Endothelial cell of umbilical vein (primary cell): ENCODE data around the gene RABEPK. TPM values are rescaled to one million over a fixed set of nuclear protein-coding genes. Genes with fewer than 3 reads are reported as not detected.

Experiments used
- BruUV-seq: library from RNA; stranded (reverse); fragments of 400-500 nt; replicated peaks from 2 replicates; lab custom pipeline; 2021; lab: Mats Ljungman, UMichigan
- CTCF ChIA-PET: fragments of 300-600, 350-600 bp; sonication (Branson Sonifier 250); formaldehyde crosslinking; loops from one replicate; lab custom pipeline; 2021; ENCODE audit warnings: antibody characterized with exemption, inconsistent platforms; lab: Charles Lee
- POLR2A ChIA-PET: fragments of 300-600, 350-600 bp; sonication (Branson Sonifier 250); formaldehyde crosslinking; loops from one replicate; lab custom pipeline; 2021; ENCODE audit warnings: antibody characterized with exemption, inconsistent platforms; lab: Charles Lee
- DNase-seq: peaks from one replicate; pipeline ENCODE4 v3.0.0-alpha.2; 2011; ENCODE audit warnings: low read depth, low spot score
- FAIRE-seq: peaks from 2 replicates; lab custom pipeline; 2011; peaks lifted over from hg19 to GRCh38; lab: Jason Lieb, UNC
- H2AFZ ChIP-seq: 2 replicates; pipeline ENCODE4 v1.6.0; 2012; ENCODE audit warnings: low read depth, low read length, control low read depth, inconsistent platforms
- H3K27ac ChIP-seq: 2 replicates; pipeline ENCODE4 v1.5.1; 2011; ENCODE audit warnings: low read depth, mild to moderate bottlenecking, control low read depth, low read length, moderate library complexity; ENCODE audit not compliant: insufficient read depth
- H3K27me3 ChIP-seq, 2 experiments: 2 replicates each; pipeline versions ENCODE4 v1.6.0 to v1.6.1; 2011; ENCODE audit warnings: low read length in 2 of 2, mixed read lengths in 1 of 2; ENCODE audit not compliant: control insufficient read depth in 2 of 2, insufficient read depth in 2 of 2
- H3K36me3 ChIP-seq, 2 experiments: 2 replicates in 1 of 2; 3 replicates in 1 of 2; pipeline ENCODE4 v1.5.1; 2011; ENCODE audit warnings: low read length in 2 of 2, mild to moderate bottlenecking in 1 of 2, moderate library complexity in 1 of 2; ENCODE audit not compliant: control insufficient read depth in 2 of 2, insufficient read depth in 2 of 2; ENCODE audit errors: extremely low read depth in 1 of 2
- H3K4me1 ChIP-seq: 3 replicates; pipeline ENCODE4 v1.5.1; 2011; ENCODE audit warnings: mild to moderate bottlenecking, low read length; ENCODE audit not compliant: control insufficient read depth, insufficient read depth; ENCODE audit errors: extremely low read depth
- H3K4me2 ChIP-seq: 2 replicates; pipeline ENCODE4 v1.6.1; 2011; ENCODE audit warnings: low read length, control low read depth, mixed read lengths; ENCODE audit not compliant: insufficient read depth
- H3K4me3 ChIP-seq, 3 experiments: fragments of 200-600 bp in 1 of 3; sonication (generic), shearing (Covaris generic) in 1 of 3; replicated peaks in 1 of 3; 2 replicates each; pipeline ENCODE4 v1.5.1; 2011 to 2016; ENCODE audit warnings: control low read depth in 3 of 3, low read length in 3 of 3, mild to moderate bottlenecking in 2 of 3, inconsistent platforms in 1 of 3, low read depth in 1 of 3, moderate library complexity in 1 of 3; ENCODE audit not compliant: insufficient read depth in 1 of 3
- H3K79me2 ChIP-seq: 2 replicates; pipeline ENCODE4 v1.6.0; 2012; ENCODE audit warnings: low read length, inconsistent platforms; ENCODE audit not compliant: control insufficient read depth, insufficient read depth
- H3K9ac ChIP-seq: replicated peaks from 2 replicates; pipeline ENCODE3; 2011; ENCODE audit warnings: low read length, control low read depth; ENCODE audit not compliant: insufficient read depth; ENCODE audit errors: extremely low read depth
- H3K9me1 ChIP-seq: replicated peaks from 3 replicates; pipeline ENCODE4 v1.6.0; 2011; ENCODE audit warnings: mild to moderate bottlenecking, low read length; ENCODE audit not compliant: control insufficient read depth, insufficient read depth; ENCODE audit errors: extremely low read depth
- H3K9me3 ChIP-seq: replicated peaks from 2 replicates; pipeline ENCODE4 v1.5.1; 2012; ENCODE audit warnings: low read length, inconsistent platforms; ENCODE audit not compliant: control insufficient read depth, insufficient read depth
- H4K20me1 ChIP-seq: replicated peaks from 2 replicates; pipeline ENCODE3; 2011; ENCODE audit warnings: mild to moderate bottlenecking, low read length; ENCODE audit not compliant: control insufficient read depth, insufficient read depth; ENCODE audit errors: extremely low read depth
- GATA2 ChIP-seq: IDR thresholded peaks from 2 replicates; pipeline ENCODE4 v1.7.0; 2011; ENCODE audit warnings: low read depth, mild to moderate bottlenecking, moderate library complexity, mixed read lengths, low read length; ENCODE audit not compliant: insufficient read length, insufficient read depth
- JUN ChIP-seq: IDR thresholded peaks from 2 replicates; pipeline ENCODE4 v1.6.1; 2011; ENCODE audit warnings: borderline replicate concordance, low read depth; ENCODE audit not compliant: insufficient read length, insufficient read depth
- MYC ChIP-seq: IDR thresholded peaks from one replicate; pipeline ENCODE4 v1.6.1; 2011; ENCODE audit warnings: mild to moderate bottlenecking, low read depth, low read length
- POLR2A ChIP-seq: IDR thresholded peaks from 2 replicates; pipeline ENCODE4 v1.6.1; 2012; ENCODE audit warnings: low read depth, mild to moderate bottlenecking, control low read depth, low read length
- POLR2AphosphoS5 ChIP-seq: IDR thresholded peaks from 2 replicates; pipeline ENCODE4 v1.6.1; 2012; ENCODE audit warnings: low read depth, mild to moderate bottlenecking, control low read depth, low read length, moderate library complexity; ENCODE audit not compliant: insufficient read depth
- dilution Hi-C: fragments of 300-500 bp; cut with MboI; formaldehyde crosslinking; loops from one replicate; pipeline ENCODE4 v1.15.0; 2019; ENCODE audit warnings: low sequenced_read_pairs; ENCODE audit not compliant: extremely low pct_ligation_motif_present
- intact Hi-C: fragments of 100-400 bp; cut with micrococcal nuclease; formaldehyde crosslinking; loops from one replicate; pipeline ENCODE4 v1.10.0; 2022
- polyA plus RNA-seq, 4 experiments: library from polyadenylated mRNA; depleted of rRNA in 3 of 4; stranded (reverse) in 3 of 4; unstranded in 1 of 4; fragments of >200 nt; gene quantifications; 2 replicates each; pipeline versions ENCODE4 v1.2.1 to v1.2.3, GENCODE V29; 2011 to 2012; ENCODE audit warnings: missing spikeins in 1 of 4
- total RNA-seq: library from RNA; stranded (reverse); gene quantifications from 2 replicates; pipeline ENCODE4 v1.2.3, GENCODE V29; 2021
- TF ChIP-seq, protein P1 (sequence below), 2 donors: IDR thresholded peaks; 1 replicate in 1 of 2; 2 replicates in 1 of 2; pipeline ENCODE4 v1.5.1; 2011; ENCODE audit warnings: low read length in 2 of 2, mild to moderate bottlenecking in 2 of 2, moderate library complexity in 2 of 2, control low read depth in 1 of 2, inconsistent platforms in 1 of 2, low read depth in 1 of 2; ENCODE audit not compliant: insufficient read depth in 1 of 2; ENCODE audit errors: extremely low read depth in 1 of 2

RABEPK gene
- total and polyA plus RNA-seq, 2 donors (not counting 3 experiments of a cell fraction or from before 2014, with no cell fraction given), result 18.2 to 23.0 TPM

DNA sequence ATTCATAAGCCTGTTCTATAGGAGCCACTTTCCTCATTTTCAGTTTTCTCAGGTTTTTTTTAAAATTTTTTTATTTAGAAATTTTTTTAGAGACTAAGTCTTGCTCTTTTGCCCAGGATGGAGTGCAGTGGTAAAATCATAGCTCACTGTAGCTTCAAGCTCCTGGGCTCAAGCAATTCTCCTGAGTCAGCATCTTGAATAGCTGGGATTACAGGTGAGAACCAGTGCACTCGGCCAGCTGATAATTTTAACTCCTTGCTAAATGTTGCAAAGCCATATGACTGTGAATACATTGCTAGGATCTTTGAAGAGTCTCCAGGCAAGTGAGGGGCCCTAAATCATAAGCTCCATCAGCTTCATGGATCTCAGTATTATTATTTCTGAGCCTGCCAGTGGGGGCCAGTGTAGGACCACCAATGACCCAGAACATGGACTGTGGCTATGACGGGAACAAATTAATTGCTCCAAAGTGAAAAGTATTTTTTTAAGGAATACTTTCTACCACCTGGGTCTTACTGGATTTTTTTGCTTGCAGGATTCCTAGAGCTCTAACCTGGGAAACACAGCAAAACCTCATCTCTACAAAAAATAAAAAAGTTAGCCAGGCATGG is 55.5 kb downstream of the RABEPK start:
- H3K4me2 ChIP-seq, result no peak overlapping the region
- no peaks in the 10 kb centered on the region for H3K79me2 ChIP-seq
- no peak overlapping the region for H2AFZ ChIP-seq
- no peak overlapping the region for H3K9ac ChIP-seq
- H4K20me1 ChIP-seq, result no peaks in the 10 kb centered on the region
- H3K27me3 ChIP-seq, result no peaks in the 10 kb centered on the region
- CTCF ChIA-PET, result interaction anchor here (0.6 to 3.5 kb wide), 19 partner anchors 11 to 1235 kb away, joined by 3 to 40 read pairs (median 4); no protein-coding TSS in a partner anchor
- POLR2A ChIA-PET, result interaction anchor here (0.6 to 1.5 kb wide), 2 partner anchors 15 to 88 kb away, joined by 4 to 9 read pairs; partner anchors contain the start of gene HSPA5
- H3K27ac ChIP-seq, result no peak overlapping the region
- BruUV-seq, result no TSS peak
- H3K9me1 ChIP-seq, result no peaks in the 10 kb centered on the region
- H3K36me3 ChIP-seq, result no peaks in the 10 kb centered on the region
- no peaks in the 10 kb centered on the region for H3K4me1 ChIP-seq
- FAIRE-seq, result peak; percentile 65
- intact Hi-C loops (loop anchor here (1.0 kb wide), 2 partner anchors 106 to 118 kb away; no protein-coding TSS in a partner anchor), dilution Hi-C loops (no loop called here)
- no peak for DNase-seq
- no peak overlapping the region for H3K4me3 ChIP-seq
- H3K9me3 ChIP-seq, result no peaks in the 10 kb centered on the region
- TF ChIP-seq POLR2A, result no peak
- TF ChIP-seq JUN, result no peak
- no peak for TF ChIP-seq POLR2AphosphoS5
- TF ChIP-seq, protein P1, sequence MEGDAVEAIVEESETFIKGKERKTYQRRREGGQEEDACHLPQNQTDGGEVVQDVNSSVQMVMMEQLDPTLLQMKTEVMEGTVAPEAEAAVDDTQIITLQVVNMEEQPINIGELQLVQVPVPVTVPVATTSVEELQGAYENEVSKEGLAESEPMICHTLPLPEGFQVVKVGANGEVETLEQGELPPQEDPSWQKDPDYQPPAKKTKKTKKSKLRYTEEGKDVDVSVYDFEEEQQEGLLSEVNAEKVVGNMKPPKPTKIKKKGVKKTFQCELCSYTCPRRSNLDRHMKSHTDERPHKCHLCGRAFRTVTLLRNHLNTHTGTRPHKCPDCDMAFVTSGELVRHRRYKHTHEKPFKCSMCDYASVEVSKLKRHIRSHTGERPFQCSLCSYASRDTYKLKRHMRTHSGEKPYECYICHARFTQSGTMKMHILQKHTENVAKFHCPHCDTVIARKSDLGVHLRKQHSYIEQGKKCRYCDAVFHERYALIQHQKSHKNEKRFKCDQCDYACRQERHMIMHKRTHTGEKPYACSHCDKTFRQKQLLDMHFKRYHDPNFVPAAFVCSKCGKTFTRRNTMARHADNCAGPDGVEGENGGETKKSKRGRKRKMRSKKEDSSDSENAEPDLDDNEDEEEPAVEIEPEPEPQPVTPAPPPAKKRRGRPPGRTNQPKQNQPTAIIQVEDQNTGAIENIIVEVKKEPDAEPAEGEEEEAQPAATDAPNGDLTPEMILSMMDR (IDR thresholded peaks at IDR 0.05; ENCODE audit: extremely low read depth in 1 of 2, insufficient read depth in 1 of 2, low read depth in 1 of 2, low read length in 2 of 2), result peak; percentile 20 to 47
- TF ChIP-seq GATA2, result no peak
- TF ChIP-seq MYC, result no peak
